ENCODE results near the gene THPO.

The THPO gene

GRCh38 chr3:184380627-184381260 lies 2.7 kb upstream of the THPO start:
- Histone ChIP-seq H3K4me2 (peak overlapping the region; percentile 75 to 89 (median 81)), H3K9ac (peak overlapping the region in 8 of 11 experiments; percentile 10 to 59 (median 40); a peak in 8 of 22 replicates), H3K4me3 (peak overlapping the region; percentile 44 to 68 (median 56))

GRCh38 chr3:184380185-184380626 lies 2.2 kb upstream of the THPO start:
- peaks cover 5 to 25% (median 17%) of the 10 kb centered on the region in 10 experiments; a peak in 16 of 20 replicates for H3K4me1 ChIP-seq
- H3K4me2 ChIP-seq, result peak overlapping the region; percentile 75 to 89 (median 81)
- H3K36me3 ChIP-seq, result no peaks in the 10 kb centered on the region
- H3K9ac ChIP-seq, result peak overlapping the region in 8 of 11 experiments; percentile 10 to 59 (median 40); a peak in 10 of 22 replicates
- H4K20me1 ChIP-seq, result peaks cover 0 to 51% (median 17%) of the 10 kb centered on the region in 11 experiments; a peak in 14 of 22 replicates
- peak overlapping the region; percentile 44 to 68 (median 56) for H3K4me3 ChIP-seq
- H3K9me3 ChIP-seq (replicated peaks in 1 of 11), result no peaks in the 10 kb centered on the region
- TF ChIP-seq Cebpa-rat (IDR thresholded peaks at IDR 0.05), result no peak
- H3K27ac ChIP-seq, result no peak overlapping the region
- peaks cover 60 to 88% (median 79%) of the 10 kb centered on the region in 11 experiments for H3K27me3 ChIP-seq

More at GRCh38 chr3:184380627-184381260, 2.7 kb upstream of the THPO start:
- Histone ChIP-seq H3K27ac (no peak overlapping the region), H3K36me3 (no peaks in the 10 kb centered on the region), H4K20me1 (peaks cover 0 to 51% (median 17%) of the 10 kb centered on the region in 11 experiments; a peak in 14 of 22 replicates), H3K9me3 (replicated peaks in 1 of 11) (no peaks in the 10 kb centered on the region), H3K4me1 (peaks cover 5 to 25% (median 17%) of the 10 kb centered on the region in 10 experiments; a peak in 16 of 20 replicates), H3K27me3 (peaks cover 60 to 87% (median 79%) of the 10 kb centered on the region in 11 experiments)
- TF ChIP-seq Cebpa-rat (IDR thresholded peaks at IDR 0.05), result no peak

- no peak for TF ChIP-seq Cebpa-rat (IDR thresholded peaks at IDR 0.05)
- Histone ChIP-seq H4K20me1 (peaks cover 0 to 51% (median 17%) of the 10 kb centered on the region in 11 experiments; a peak in 14 of 22 replicates), H3K27ac (no peak within 1 kb of the TSS), H3K4me1 (peaks cover 5 to 25% (median 17%) of the 10 kb centered on the region in 10 experiments; a peak in 16 of 20 replicates), H3K4me2 (peak within 1 kb of the TSS; percentile 75 to 89 (median 81)), H3K27me3 (peaks cover 60 to 87% (median 77%) of the 10 kb centered on the region in 11 experiments), H3K9ac (peak within 1 kb of the TSS in 8 of 11 experiments; percentile 10 to 59 (median 40); a peak in 10 of 22 replicates), H3K9me3 (replicated peaks in 1 of 11) (no peaks in the 10 kb centered on the region), H3K4me3 (peak within 1 kb of the TSS; percentile 44 to 68 (median 56)), H3K36me3 (no peaks in the 10 kb centered on the region)
These were observed 1.6 kb upstream of the THPO start, which contains the start of gene CHRD for GRCh38 chr3:184379358-184380184. Gene CHRD, plus strand, starts transcription at chr3:184380054. Its CDS starts 265 bp downstream, at chr3:184380319.

GRCh38 chr3:184378651-184379357 lies 797 bp upstream of the THPO start:
- Histone ChIP-seq H3K9me3 (replicated peaks in 1 of 11) (no peaks in the 10 kb centered on the region), H4K20me1 (peaks cover 0 to 51% (median 17%) of the 10 kb centered on the region in 11 experiments; a peak in 14 of 22 replicates), H3K4me3 (no peak overlapping the region), H3K9ac (no peak overlapping the region), H3K36me3 (no peaks in the 10 kb centered on the region), H3K4me1 (peaks cover 5 to 25% (median 17%) of the 10 kb centered on the region in 10 experiments; a peak in 16 of 20 replicates), H3K27me3 (peaks cover 60 to 81% (median 71%) of the 10 kb centered on the region in 11 experiments), H3K4me2 (0 out of 22 replicates have a peak overlapping the region, but pooled peaks of 1 of the 11 experiments have one; percentile 41), H3K27ac (no peak overlapping the region)
- no peak for TF ChIP-seq Cebpa-rat (IDR thresholded peaks at IDR 0.05)

- Histone ChIP-seq H3K4me3 (no peak overlapping the region), H3K9ac (no peak overlapping the region), H4K20me1 (peaks cover 0 to 45% (median 17%) of the 10 kb centered on the region in 11 experiments; a peak in 14 of 22 replicates), H3K36me3 (no peaks in the 10 kb centered on the region), H3K4me2 (peak overlapping the region in 6 of 11 experiments; percentile 6 to 41 (median 16); a peak in 5 of 22 replicates), H3K4me1 (peaks cover 5 to 25% (median 19%) of the 10 kb centered on the region in 10 experiments; a peak in 16 of 20 replicates), H3K27ac (no peak overlapping the region), H3K9me3 (replicated peaks in 1 of 11) (no peaks in the 10 kb centered on the region), H3K27me3 (peaks cover 48 to 66% (median 57%) of the 10 kb centered on the region in 11 experiments)
- no peak for TF ChIP-seq Cebpa-rat (IDR thresholded peaks at IDR 0.05)
These were observed 633 bp downstream of the THPO start for GRCh38 chr3:184377374-184377773.

- Histone ChIP-seq H4K20me1 (peaks cover 0 to 35% (median 11%) of the 10 kb centered on the region in 11 experiments; a peak in 13 of 22 replicates), H3K4me1 (peaks cover 5 to 21% (median 17%) of the 10 kb centered on the region in 10 experiments; a peak in 16 of 20 replicates), H3K27ac (no peak overlapping the region), H3K36me3 (peaks cover 0 to under 1% (median 0%) of the 10 kb centered on the region in 11 experiments; a peak in 2 of 22 replicates), H3K9me3 (replicated peaks in 1 of 11) (no peaks in the 10 kb centered on the region), H3K4me2 (no peak overlapping the region), H3K27me3 (peaks cover 34 to 52% (median 42%) of the 10 kb centered on the region in 11 experiments), H3K4me3 (no peak overlapping the region), H3K9ac (no peak overlapping the region)
- no peak for TF ChIP-seq Cebpa-rat (IDR thresholded peaks at IDR 0.05)
These were observed 2.1 kb downstream of the THPO start for GRCh38 chr3:184375747-184376461.

GRCh38 chr3:184373422-184373821 lies 4.6 kb downstream of the THPO start:
- Histone ChIP-seq H3K27me3 (peaks cover 13 to 27% (median 17%) of the 10 kb centered on the region in 11 experiments), H3K36me3 (peaks cover 14 to 25% (median 21%) of the 10 kb centered on the region in 11 experiments), H3K27ac (no peak overlapping the region), H3K9me3 (replicated peaks in 1 of 11) (no peaks in the 10 kb centered on the region), H3K4me2 (no peak overlapping the region), H3K9ac (peak overlapping the region in 2 of 11 experiments; percentile 1 to 9; a peak in 1 of 22 replicates), H3K4me1 (peaks cover 0 to 16% (median 11%) of the 10 kb centered on the region in 10 experiments; a peak in 12 of 20 replicates), H4K20me1 (peaks cover 4 to 45% (median 30%) of the 10 kb centered on the region in 11 experiments; a peak in 19 of 22 replicates), H3K4me3 (no peak overlapping the region)
- no peak for TF ChIP-seq Cebpa-rat (IDR thresholded peaks at IDR 0.05)

Data from BLaER1 treated with 17β-estradiol and CSF1 and Interleukin-3, amounts not matched to agents 10 nM and 100 nM (cell line).